GM19025 (cell line): ENCODE data around the gene BLNK.

Experiments
- ATAC-seq: cut with Tn5 transposase; IDR thresholded peaks from one replicate; pipeline ENCODE4 v1.9.1; 2021; ENCODE audit warnings: mild to moderate bottlenecking, low read depth, moderate library complexity; ENCODE audit not compliant: unreplicated experiment

BLNK gene

DNA sequence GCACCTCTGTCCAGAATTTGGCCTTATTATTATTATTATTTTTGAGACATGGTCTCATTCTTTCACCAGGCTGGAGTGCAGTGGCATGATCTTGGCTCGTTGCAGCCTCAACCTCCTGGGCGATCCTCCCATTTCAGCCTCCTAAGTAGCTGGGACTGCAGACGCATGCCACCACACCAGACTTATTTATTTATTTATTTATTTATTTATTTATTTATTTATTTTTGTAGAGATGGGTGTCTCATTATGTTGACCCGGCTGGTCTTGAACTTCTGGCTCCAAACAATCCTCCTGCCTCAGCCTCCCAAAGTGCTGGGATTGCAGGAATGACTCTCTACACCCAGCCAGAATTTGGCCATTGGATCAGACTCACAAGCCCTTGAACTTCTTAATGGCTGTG, 6.4 kb downstream of the BLNK start:
- ATAC-seq: no peak

DNA sequence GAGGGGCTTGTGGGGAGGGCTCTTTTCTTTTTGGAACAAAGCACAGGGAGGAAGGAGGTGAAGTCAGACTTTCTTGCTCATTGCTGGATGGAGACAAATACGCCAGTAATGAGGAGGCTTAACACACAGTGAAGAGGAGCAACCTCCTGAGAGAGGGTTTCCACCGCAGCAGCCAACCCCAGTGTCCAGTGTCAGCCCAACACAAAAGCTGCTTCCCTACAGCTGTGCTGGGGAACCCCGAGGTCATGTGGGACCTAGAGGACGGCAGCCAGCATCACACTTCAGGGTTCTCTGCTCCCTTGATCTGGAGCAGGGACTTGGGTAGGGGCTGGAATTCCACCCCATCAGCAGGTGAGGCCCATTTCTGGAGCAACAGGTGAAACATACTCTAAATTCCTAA, 7.7 kb downstream of the BLNK start:
- no peak for ATAC-seq

DNA sequence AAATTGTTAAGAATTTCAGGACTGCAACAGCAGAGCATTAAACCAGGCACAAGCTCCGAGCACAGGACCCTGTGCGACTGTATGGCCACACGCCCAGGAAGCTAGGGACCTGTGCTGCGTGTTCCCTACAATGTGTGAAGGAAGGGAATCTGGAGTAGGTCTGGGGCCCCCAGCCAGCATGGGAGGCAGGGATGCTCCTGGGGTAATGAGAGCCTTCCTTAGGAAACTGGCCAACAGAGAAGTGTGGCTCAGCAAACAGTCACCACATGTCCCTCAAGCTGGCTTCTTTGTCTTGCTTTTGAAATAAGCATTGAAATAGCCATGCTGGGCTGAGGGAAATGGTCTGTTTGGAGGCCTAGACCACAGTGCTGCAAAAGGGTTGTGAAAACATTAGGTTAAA, 8.2 kb downstream of the BLNK start:
- ATAC-seq: no peak

DNA sequence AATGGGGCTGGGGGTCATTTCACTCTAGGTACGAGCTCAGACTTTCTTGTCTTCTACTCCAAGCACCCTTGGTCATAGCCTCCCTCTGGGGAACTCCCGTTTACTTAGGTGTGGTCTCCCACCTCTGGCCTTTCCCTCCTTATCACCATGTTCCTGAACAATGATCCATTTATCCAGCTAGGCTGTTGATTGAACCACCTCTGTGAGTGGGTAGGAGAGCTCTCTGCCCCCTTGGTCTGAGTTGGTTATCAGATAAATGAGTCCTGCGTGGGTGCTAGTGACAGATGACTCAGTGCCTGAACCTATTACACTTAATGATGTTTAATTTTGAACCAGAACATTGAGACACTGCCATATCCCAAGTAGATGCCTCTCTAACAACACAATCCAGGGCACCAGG, 9.4 kb downstream of the BLNK start:
- ATAC-seq: no peak

DNA sequence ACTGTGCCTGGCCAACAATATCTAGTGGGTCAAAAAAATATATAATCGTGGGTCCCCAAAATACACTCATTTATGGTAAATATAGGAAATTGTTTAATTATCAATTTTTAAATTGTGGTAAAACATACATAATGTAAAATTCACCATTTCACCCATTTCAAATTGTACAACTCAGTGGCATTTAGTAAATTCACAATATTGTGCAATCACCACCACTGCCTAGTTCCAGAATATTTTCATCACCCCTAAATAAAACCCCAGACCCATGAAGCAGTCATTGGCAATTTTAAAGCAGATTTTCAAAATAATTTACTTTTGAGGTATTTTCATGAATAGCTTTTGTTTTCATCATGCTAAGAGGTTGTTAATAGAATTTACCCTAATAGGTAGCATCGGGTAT, 10.2 kb downstream of the BLNK start:
- ATAC-seq: no peak

DNA sequence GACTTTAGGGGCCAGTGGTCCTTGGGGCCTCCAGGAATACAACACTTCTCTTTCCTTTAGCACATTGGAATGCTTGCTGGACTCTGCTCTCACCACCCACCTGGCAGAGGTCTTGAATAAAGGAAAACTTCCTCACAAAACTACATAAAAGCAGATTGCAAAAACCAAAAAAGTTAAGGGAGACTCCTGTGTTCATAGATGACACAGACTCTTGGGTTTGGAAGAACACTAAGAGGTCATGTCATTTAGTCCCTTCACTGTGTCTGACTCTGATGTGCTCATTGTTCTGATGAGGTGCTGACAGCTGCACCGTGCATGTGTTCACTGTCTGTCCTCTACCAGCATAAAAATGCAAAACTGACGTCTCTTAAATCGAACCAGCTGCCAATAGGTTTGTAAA, 11.4 kb downstream of the BLNK start:
- no peak for ATAC-seq

DNA sequence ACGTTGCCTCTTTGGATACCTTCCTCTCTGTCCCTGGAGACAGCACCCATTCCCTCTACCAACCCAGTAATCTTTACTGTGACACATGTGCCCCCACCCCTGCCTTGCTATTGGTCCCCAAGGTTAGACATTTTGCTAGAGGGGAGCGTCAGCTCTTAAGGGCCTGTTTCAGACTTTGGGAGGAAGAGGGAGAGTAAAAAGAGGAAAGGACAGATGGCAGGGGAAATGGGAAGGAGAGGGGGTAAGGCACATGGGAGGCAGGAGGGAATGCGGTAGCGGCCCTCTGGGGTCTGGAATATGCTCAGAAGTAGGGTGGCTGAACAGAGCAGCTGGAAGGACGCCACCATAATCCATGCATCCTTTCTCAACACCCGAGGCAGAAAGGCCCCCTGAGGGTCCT, 12.2 kb downstream of the BLNK start:
- ATAC-seq: no peak

DNA sequence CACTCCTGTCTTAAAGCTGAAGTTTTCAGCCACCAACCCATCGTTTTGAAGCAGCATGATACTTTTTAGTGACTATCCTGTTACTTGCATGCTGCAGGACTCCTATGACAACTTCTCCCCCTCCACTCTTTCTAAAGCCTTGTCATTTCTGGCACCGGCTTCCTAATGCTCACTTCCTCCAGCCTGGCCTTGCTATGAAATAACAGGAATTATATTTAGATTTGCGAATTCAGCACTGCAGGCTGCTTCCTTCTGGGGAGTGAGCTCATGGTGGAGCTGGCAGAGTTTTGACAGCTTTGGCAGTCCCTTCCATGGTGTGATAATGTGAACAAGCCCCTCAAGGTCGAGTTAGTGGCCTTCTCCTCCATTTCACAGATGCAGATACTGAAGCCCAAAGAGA, 13.4 kb downstream of the BLNK start:
- no peak for ATAC-seq

DNA sequence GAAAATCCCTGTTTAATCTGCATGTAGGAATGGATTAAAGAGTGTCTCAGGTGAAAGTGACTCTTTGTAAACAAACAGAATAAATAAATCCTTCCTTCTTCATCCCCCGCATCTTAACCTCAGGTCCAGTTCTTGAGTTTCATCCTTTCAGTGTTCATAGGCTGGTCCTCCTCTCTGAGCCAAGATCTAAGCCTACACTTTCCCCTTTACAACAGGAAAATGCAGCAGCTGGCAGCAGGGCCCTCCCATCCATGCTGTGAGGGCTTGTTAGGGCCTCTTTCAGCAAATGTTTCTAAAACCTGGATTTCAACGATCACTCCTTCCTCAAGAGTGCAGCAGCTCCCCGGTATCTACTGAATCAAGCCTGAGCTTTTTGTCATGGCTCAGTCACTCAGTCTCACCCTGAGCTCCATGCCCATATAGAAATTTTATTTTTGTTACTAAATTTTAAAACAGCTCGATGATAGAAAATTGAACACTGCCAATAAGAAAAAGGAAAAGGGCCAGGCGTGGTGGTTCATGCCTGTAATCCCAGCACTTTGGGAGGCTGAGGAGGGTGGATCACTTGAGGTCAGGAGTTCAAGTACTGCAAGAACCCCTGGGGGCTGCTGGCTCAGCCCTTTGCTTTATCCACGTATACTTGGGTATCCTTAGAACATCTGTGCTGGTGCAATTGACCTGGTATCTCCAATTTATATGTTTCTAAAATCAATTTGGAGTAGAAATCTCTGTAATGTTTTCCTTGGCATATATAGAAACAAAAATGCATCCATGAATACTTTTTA, 15.6 kb downstream of the BLNK start:
- no peak for ATAC-seq

DNA sequence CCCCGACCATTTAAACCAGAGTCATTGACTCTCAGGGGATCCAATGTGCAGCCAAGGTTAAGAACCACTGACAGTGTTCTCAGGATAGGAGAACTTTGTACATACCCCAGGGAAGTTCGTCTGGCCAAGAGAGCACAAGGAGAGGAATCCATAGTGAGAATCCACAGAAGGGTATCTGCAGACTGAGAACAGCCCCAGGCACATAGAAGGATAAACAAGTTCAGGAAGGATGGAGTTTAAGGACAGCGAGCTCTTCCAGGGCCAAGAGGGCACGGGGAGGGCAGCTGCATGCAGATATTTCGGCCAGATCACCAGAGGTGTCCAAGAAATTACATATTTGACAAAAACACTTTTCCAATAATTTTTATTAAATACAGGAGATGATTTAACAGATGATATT, 16.4 kb downstream of the BLNK start:
- no peak for ATAC-seq

DNA sequence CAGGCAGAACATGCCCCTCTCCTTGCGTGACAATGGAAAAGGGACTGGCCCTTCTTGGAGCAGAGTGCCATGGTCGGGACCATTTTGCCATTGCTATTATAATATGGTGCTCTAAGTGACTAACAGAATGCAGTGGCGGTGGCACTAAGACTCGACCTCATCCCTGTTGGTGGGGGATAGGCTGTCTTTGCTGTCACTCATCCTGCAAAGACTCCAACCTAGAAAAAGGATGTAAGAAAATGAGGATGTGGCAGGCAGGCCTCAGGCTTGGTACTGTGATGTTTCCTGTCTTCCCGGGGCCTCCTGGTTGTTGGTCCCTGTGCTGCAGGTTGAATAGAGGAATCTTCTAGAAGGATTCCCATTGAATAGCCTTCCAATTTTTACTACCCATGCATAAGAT, 18.6 kb downstream of the BLNK start:
- ATAC-seq: no peak

DNA sequence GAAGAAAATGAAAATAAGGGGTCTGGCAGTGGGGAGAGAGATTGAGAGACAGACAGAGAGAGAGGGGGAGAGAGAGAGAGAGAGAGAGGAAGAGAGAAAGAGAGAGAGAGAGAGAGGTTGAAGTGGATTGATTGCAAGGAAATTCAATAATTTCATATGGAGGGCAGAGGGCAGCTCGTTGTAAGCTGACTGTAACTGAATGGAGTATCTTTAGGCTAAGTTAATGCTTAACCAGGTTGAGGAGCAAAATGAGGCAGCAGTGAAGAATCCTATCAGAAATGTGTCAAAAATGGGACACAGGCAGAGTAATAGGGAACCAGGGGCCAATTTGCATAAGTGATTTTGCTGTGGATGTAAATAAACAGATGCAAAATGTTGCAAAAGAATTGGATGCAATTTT, 21.0 kb downstream of the BLNK start:
- ATAC-seq: no peak

DNA sequence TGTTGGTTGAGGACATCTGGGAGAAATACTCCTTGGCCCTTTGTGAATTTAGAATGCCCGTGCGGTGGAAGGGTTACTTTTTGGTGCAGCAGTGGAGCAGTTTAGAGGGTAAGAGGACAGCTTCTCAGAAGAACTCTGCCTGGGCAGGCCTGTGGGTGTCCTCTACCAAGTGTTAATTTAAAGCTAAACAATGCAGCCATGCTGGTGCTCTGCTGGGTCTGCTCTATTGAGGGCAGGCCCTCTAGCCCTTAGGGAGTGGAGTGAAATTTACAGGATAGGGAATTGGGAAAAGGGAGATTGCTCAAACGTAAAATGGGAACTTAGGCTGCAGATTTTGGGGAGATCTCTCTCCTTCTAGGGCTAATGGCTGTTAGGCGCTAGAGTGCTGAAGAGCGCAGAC, 22.1 kb downstream of the BLNK start:
- ATAC-seq: no peak

DNA sequence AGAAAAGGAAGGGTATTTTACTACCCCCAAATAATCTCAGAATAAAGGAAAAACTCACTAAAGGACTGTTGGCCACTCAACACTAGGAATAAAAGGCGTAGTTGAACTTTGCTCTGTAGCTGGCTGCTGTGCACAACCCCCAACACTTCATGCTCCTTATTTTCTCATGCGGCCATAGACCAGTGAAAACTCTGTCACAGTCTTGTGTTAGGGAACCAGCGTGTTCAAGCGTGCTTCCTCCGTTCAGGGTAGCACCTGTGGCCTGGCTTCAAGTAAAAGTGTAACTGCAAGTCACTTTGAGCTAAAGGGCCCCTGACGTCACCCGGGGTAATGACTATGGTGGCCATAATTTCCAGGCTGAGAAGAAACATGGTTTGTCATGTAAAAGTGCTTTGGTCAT, 27.0 kb downstream of the BLNK start:
- peak; percentile 95 for ATAC-seq

DNA sequence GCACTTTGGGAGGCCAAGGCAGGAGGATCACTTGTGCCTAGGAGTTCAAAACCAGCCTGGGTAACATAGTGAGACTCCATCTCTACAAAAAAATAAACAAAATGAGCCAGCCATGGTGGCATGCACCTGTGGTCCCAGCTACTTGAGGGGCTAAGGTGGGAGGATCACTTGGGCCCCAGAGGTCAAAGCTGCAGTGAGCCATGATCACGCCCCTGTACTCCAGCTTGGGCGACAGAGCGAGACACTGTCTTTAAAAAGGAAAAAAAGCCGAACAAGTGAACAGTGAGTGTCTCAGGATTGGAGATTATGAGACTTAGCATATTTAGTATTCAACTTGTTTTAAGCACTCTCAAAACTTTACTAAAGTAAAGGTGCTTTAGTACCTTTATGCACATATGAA, 28.1 kb downstream of the BLNK start:
- no peak for ATAC-seq

DNA sequence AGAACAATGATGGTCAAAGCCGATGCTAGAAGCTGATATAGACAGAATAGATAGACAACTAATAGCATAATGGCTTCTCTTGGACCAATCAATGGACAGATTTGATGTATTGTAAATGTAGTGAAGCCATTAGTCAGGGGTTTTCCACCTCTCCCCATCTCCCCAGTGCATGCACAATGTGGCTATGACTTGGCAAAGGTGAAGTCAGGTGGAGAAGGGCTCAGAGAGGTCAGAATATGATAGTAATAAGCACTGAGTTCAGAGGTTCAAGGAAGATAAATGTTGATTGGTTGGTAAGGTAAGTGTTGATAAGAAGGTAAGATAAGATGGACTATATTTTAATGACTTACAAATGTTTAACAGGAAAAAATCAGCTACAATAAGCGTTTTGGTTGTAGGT, 28.5 kb downstream of the BLNK start:
- ATAC-seq: no peak

DNA sequence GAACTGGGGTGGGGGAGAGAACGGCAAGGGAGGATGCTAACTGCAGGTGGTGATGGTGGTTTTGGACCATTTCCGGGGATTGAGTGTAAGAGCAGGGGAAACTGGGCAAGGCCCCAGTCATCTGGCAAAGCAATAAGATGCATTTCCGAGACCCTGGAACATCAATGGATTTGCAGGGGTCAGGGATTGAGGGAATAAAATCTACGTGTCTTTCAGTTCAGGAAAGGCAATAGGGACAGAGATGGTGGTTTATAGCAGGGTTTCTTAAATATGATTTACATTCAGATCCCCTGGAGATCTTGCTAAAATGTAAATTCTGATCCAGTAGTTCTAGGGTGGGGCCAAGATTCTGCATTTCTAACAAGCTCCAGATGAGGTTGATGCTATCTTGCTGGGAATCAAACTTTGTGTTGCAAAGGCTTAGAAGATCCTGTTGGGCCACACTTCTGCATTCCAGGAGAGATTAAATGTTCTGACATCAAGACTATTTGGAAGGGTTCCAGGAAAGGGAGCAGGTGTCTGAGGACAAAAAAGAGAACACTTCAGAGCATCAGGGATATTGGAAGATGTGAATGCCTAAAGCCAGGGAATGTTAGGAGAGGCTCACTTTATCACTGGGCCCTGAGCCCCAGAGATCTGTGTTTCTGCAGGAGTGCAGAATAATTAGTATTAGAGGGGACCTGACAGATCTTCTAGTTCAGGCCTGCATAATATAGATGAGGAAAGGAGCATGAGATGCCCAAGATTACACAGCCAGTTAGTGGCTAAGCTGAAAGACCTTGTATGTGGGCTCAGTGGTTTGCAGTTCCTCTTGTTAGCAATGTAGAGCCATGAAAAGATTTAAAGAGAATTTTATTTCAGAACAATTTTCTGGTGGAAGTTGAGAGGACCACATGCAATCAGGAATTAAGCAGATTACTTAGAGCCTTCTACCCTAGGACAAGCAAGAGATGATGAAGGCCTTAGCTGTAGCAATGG, 32.4 kb downstream of the BLNK start:
- no peak for ATAC-seq

DNA sequence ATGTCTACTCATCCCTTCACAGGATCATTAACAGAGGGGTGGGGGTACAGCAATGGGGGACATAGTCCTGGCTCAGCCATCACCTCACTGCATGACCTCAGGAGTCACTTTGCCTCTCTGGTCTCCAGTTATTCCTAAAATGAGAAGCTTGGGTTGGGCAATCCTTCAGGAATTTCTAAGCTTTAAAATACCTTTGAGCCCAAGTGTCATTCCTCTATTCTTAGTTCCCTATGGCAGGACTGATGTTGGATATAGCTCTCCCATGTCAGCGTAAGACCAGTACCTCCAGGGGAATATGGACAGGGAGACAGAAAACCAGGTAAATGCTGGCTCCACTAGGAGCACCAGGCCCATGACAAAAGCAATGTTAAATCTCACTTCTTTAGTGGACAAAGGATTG, 34.5 kb downstream of the BLNK start:
- no peak for ATAC-seq

DNA sequence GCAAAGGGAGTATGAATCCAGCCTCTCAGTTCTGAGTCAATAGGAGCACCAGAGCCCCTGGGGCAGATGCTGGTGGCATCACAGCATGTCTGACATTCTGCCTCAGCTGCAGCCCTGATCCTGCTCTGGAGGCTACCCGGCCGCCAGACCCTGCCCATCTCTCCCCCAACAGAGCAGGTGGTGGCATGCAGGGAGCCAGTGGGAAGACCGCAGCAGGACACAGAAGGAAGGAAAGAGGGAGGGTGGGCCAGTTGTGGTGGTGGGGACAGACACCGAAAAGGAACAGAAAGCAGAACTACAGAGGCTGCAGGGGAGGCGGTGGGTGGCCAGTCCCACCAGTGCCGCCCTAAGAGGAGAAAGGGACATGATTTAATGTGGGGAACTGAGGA, 35.3 kb downstream of the BLNK start:
- no peak for ATAC-seq

DNA sequence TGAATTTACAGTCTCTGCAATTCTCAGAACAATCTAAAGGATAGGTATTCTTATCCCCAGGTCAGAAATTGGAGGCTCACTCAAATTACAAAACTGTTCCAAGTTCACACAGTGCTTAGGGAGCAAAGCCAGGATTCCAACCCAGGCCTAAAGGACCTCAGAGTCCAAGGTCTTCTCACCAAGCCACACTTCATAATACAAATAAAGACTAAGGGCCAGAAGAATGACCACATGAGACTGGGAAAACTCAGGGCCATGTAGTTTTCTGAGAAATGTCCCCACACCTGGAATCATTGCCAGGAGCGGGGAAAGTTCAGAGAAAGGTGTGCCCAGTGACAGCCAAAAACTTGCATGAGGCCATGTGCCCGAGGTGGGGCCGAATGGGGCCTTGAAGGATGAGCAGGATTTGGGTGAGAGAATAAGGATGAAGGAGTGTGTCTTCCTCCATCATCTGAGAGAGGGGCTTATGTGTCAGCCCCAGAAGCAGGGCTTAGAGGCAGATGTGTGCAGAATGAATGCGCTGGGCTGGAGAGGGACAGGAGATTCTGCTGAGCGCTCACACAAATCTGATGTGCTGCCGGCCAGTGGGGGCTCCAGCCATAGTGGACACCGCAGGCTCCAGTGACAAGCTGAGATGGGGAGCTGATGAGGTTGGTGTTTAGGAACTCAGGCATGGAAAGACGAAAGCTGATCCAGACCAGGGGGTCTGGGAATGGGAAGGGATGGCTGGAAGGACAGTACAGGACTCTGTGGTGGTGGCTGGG, 35.9 kb downstream of the BLNK start:
- no peak for ATAC-seq

DNA sequence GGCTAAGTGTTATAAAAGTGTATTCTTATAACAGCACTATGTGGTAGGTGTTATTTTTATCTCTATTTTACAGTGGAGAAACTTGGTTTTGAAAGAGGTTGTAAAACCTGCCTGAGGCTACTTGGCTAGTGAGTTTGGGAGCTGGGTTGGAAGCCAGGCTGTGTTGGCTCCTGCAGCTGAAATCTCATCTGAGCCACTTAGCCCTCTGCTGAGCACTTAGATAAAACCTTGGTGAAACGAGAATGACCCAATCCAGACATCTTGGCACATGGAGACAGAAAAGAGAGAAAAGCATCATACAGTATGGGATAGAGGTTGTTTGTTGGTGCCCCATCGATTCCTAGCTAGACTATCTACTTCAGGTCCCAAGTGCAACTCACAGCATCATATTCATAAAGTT, 37.4 kb downstream of the BLNK start:
- ATAC-seq: no peak
